Activated naive CD8-positive, alpha-beta T cell treated with anti-CD3 and anti-CD28 coated beads, Interleukin-2, amount 50 U/mL, for 24 hours (primary cell): Measurements from ENCODE around the gene ACTN4.

Experiments
- ATAC-seq: fragments of 150-1000 bp; cut with Tn5 transposase; one replicate; pipeline ENCODE4 v1.10.0; 2021
- DNase-seq: peaks from one replicate; pipeline ENCODE4 v3.0.0; 2021
- H3K27ac Mint-ChIP-seq: one replicate; pipeline ENCODE4 v1.8.0; 2021; ENCODE audit warnings: mild to moderate bottlenecking, mixed read lengths
- H3K27me3 Mint-ChIP-seq: one replicate; pipeline ENCODE4 v1.8.0; 2021; ENCODE audit warnings: mixed read lengths
- H3K36me3 Mint-ChIP-seq: one replicate; pipeline ENCODE4 v1.8.0; 2021; ENCODE audit warnings: low read depth, mixed read lengths
- H3K4me1 Mint-ChIP-seq: one replicate; pipeline ENCODE4 v1.8.0; 2021; ENCODE audit warnings: mixed read lengths
- H3K4me3 Mint-ChIP-seq: one replicate; pipeline ENCODE4 v1.8.0; 2021; ENCODE audit warnings: mild to moderate bottlenecking, moderate library complexity, mixed read lengths
- H3K9me3 Mint-ChIP-seq: one replicate; pipeline ENCODE4 v1.8.0; 2021; ENCODE audit warnings: mixed read lengths

The ACTN4 gene

DNA sequence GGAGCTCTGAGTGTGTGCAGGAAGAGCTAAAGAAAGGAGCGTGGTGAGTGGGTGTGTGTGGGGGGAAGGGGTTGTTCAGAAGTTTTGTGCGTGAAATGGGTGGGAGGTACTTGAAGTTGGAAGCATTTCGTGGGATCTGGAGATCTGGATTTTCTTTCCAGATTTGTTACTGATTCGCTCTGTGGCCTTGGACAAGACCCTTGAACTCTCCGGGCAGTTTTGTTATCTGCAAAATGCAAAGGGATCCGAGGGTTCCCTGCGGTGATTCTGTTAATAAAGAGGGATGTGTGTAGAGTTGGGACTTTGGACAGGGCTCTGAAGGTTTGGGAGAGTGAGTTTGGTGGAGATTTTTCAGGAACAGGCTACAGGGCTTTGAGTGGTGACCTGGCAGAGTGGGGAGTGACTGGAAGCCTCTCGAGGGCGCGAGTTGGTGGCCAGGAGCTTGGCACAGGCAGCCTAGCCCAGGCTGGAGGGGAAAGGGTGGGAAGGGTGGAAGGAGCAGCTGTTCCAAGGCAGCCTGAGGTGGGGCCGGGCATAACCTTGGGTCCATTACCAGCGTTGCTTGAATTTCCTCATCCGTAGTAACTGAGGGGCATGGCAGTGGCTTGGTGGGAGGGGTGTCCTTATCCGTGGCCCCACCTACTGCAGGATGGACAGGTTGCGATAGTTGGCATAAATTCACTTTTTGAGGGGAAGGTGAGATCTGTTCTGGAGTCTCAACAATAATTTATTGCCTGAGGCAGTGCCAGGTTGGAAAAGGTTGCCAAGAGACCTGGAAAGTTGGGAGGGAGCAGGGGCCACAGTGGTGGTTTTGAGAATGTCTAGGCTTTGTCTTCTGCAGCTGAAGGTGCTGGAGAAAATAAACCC is 2.1 kb downstream of the ACTN4 start:
- H3K27me3 Mint-ChIP-seq = peaks cover 7% of the 10 kb centered on the region
- no peaks in the 10 kb centered on the region for H3K9me3 Mint-ChIP-seq
- H3K36me3 Mint-ChIP-seq = peaks cover 19% of the 10 kb centered on the region
- ATAC-seq = no peak
- H3K4me1 Mint-ChIP-seq = peaks cover 62% of the 10 kb centered on the region
- no peak for DNase-seq
- H3K4me3 Mint-ChIP-seq = peak overlapping the region; percentile 91
- peak overlapping the region; percentile 47 for H3K27ac Mint-ChIP-seq

DNA sequence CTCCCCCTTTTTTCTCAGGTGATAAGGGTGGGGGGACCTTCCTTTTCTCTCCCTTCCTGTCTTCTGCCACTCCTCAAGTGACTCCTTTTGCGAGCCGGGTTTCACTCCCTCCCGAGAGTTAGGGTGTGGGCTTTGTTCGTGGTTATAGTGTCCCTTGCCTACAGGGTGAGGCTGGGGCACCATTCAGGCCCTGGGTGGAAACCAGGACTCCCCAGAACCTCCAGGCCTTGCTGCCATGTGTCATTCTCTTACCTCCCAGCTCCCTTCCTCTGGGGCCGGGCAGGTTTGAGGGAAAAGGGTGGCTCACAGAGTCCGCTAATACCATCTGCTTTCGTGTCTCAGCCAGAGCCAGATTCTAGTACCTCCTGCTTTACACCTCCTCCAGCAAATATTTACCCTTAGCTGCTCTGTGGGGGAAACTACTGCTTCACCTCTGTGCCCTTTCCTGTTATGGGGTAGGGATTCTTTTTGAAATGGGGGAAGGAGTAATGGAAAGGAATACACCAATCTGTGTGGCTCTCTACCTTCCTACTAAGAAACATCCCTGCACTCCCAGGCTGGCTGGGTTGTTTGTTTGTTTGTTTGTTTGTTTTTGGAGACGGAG is 2.8 kb downstream of the ACTN4 start:
- peaks cover 20% of the 10 kb centered on the region for H3K36me3 Mint-ChIP-seq
- peaks cover 7% of the 10 kb centered on the region for H3K27me3 Mint-ChIP-seq
- H3K9me3 Mint-ChIP-seq = no peaks in the 10 kb centered on the region
- H3K4me3 Mint-ChIP-seq = peak overlapping the region; percentile 91
- no peak for ATAC-seq
- DNase-seq = no peak
- H3K27ac Mint-ChIP-seq = no peak overlapping the region
- H3K4me1 Mint-ChIP-seq = peaks cover 70% of the 10 kb centered on the region

DNA sequence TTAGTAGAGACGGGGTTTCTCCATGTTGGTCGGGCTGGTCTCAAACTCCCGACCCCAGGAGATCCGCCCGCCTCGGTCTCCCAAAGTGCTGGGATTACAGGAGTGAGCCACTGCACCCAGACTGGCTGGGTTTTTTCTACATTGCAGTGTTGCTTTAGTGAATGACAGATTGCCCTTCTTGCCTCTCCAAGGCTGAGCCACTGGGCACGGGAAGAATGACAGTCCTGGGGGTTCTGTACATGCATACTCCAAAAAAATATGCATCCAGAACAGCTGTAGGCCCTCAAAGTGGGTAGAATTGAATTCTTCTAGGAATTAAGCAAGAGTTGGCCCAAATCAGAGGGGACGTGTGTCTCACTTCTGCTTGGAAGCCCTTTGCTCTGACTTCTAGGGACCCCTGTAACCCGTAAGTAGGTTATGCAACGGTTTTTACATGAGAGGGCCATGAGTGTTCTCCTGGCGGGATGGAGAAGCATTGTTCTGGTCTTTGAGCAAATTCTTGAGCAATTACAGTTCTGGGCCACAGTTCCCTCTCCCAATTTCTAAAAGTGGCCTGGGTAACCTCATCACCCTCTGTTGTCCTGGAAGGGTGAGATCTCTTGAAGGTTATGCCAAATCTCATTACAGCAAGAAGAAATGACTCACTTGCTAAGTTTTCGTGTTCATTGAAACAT is 3.6 kb downstream of the ACTN4 start:
- Mint-ChIP-seq H3K4me3 (no peak overlapping the region), H3K36me3 (peaks cover 20% of the 10 kb centered on the region), H3K27me3 (peaks cover 7% of the 10 kb centered on the region), H3K4me1 (peaks cover 77% of the 10 kb centered on the region), H3K27ac (no peak overlapping the region), H3K9me3 (no peaks in the 10 kb centered on the region)
- ATAC-seq (no peak), DNase-seq (no peak)

- Mint-ChIP-seq H3K27ac (no peak overlapping the region), H3K4me3 (no peak overlapping the region), H3K27me3 (peaks cover 7% of the 10 kb centered on the region), H3K36me3 (peaks cover 27% of the 10 kb centered on the region), H3K9me3 (no peaks in the 10 kb centered on the region), H3K4me1 (peaks cover 92% of the 10 kb centered on the region)
- no peak for DNase-seq
- no peak for ATAC-seq
Measured at GRCh38 chr19:38653028-38653571, 5.7 kb downstream of the ACTN4 start.

DNA sequence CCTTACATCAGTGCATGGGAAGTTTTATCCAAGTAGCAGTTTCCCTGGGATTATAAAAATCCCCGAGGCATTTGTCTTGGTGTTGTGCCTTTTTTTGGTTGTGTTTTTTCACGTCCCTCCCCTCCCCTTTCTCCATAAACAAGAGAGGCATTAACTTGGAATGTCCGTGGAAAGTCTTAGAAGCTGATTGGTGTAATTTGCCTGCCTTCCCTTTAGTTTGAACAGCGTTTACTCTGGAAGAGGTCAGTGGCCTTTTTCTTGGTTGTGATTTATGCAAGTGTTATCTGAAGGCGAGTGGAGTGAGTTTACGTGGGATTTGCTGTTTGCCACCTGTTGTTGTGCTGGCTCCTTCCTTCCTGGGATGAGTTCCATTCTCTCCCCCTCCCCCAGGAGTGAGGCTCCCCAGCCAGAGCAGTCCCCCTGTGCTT is 7.2 kb downstream of the ACTN4 start:
- Mint-ChIP-seq H3K36me3 (peaks cover 27% of the 10 kb centered on the region), H3K27ac (peak overlapping the region; percentile 69), H3K27me3 (peaks cover 4% of the 10 kb centered on the region), H3K4me1 (peaks cover 88% of the 10 kb centered on the region), H3K9me3 (no peaks in the 10 kb centered on the region), H3K4me3 (peak overlapping the region; percentile 22)
- DNase-seq (no peak), ATAC-seq (no peak)

- H3K36me3 Mint-ChIP-seq = peaks cover 27% of the 10 kb centered on the region
- peak; percentile 91 for ATAC-seq
- DNase-seq = peak; percentile 48
Measured at GRCh38 chr19:38655148-38655824, 7.8 kb downstream of the ACTN4 start.

DNA sequence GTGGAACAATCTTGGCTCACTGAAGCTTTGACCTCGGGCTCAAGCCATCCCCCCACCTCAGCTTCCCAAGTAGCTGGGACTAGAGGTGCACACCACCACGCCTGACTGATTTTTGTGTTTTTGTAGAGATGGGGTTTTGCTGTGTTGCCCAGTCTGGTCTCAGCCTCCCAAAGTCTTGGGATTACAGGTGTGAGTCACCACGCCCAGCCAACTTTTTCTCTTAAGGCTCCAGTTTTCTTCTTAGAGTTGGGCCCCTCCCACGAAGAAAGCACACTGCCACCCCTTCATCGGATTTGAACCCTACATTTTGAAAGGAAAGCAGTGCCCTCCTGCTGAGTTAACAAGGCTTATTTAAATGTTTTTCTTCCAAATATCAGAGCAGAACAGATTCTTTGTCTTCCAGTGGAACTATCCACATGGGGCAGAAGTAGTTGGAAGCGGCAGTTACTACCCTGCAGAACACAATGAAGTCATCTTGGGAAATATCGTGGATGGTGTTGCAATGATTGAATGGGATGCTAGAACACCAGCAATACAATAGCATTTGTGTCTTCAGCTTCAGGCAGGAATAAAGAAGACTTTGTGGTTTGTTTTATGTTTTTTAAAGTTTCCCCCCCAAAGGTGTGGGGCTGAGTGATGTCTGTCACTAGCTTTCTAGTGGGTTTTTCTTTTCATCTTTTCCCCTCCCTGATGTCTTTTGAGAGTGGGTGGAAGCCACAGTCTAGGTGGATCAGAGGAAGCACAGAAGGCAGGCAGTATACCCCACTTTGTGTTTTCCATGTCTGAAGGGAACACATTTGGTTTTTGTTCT is 8.9 kb downstream of the ACTN4 start:
- peak; percentile 69 for ATAC-seq
- peak overlapping the region; percentile 51 for H3K4me3 Mint-ChIP-seq
- DNase-seq = no peak
- H3K36me3 Mint-ChIP-seq = peaks cover 30% of the 10 kb centered on the region
- peaks cover 76% of the 10 kb centered on the region for H3K4me1 Mint-ChIP-seq
- peak overlapping the region; percentile 86 for H3K27ac Mint-ChIP-seq
- peaks cover 4% of the 10 kb centered on the region for H3K27me3 Mint-ChIP-seq
- H3K9me3 Mint-ChIP-seq = no peaks in the 10 kb centered on the region

More at GRCh38 chr19:38655148-38655824, 7.8 kb downstream of the ACTN4 start:
- H3K9me3 Mint-ChIP-seq = no peaks in the 10 kb centered on the region
- peaks cover 81% of the 10 kb centered on the region for H3K4me1 Mint-ChIP-seq
- peak overlapping the region; percentile 86 for H3K27ac Mint-ChIP-seq
- peak overlapping the region; percentile 51 for H3K4me3 Mint-ChIP-seq
- H3K27me3 Mint-ChIP-seq = peaks cover 4% of the 10 kb centered on the region

DNA sequence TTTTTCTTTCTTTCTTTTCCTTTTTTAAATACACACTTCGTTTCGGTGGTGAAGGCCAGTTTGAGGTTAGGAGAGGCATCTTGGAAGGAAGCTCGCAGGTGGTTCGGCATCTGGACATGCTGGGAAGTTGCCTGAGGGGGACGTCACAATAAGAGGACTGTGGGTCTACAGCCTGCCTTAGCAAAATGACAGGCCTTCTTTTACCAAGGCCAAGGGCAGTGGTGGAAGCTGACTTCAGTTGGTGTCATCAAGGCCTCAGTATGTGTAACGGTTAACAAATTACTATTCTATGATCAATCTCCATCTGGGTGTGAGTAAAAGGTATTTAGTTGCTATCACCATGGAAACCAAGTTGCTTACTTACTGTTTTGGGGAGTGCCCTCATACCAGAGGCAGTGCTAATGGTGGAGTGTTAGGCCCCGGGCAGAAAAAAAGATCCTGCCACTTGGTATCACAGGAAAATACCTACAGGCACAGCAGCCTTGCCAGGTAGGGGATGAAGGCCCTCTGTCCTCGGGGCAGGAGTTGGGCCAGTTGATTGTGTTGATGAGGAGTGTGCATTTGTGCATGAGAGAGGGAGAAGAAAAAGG is 10.3 kb downstream of the ACTN4 start:
- Mint-ChIP-seq H3K36me3 (peaks cover 33% of the 10 kb centered on the region), H3K4me3 (peak overlapping the region; percentile 22), H3K27ac (peak overlapping the region; percentile 86), H3K4me1 (peaks cover 74% of the 10 kb centered on the region), H3K9me3 (no peaks in the 10 kb centered on the region), H3K27me3 (no peaks in the 10 kb centered on the region)
- DNase-seq (no peak), ATAC-seq (peak; percentile 25)

GRCh38 chr19:38658462-38659306 is 11.2 kb downstream of the ACTN4 start:
- H3K36me3 Mint-ChIP-seq = peaks cover 33% of the 10 kb centered on the region
- no peaks in the 10 kb centered on the region for H3K27me3 Mint-ChIP-seq
- no peak overlapping the region for H3K27ac Mint-ChIP-seq
- ATAC-seq = no peak
- H3K4me1 Mint-ChIP-seq = peaks cover 76% of the 10 kb centered on the region
- H3K4me3 Mint-ChIP-seq = no peak overlapping the region
- no peak for DNase-seq
- no peaks in the 10 kb centered on the region for H3K9me3 Mint-ChIP-seq

DNA sequence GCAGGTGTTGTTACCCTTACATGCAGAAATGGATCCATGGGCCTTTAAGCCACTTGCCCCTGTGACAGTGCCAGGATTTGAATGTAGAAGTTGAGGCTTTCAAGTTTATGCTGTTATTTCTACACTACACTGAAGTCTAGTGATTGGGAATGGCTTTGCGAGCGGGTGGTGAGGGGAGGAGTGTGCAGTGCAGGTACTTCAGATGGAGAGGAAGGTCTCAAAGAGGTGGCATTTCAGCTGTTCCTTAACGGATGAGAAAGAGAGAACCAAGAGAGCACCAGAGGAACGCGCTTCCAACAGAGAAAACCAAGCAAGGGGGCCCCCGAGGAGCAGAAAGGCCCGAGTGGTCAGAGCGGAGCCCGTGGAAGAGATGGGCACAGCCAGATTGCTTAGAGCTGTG is 13.3 kb downstream of the ACTN4 start:
- ATAC-seq (no peak), DNase-seq (no peak)
- no peaks in the 10 kb centered on the region for H3K9me3 Mint-ChIP-seq
- peaks cover 29% of the 10 kb centered on the region for H3K36me3 Mint-ChIP-seq
- H3K4me3 Mint-ChIP-seq = no peak overlapping the region
- no peak overlapping the region for H3K27ac Mint-ChIP-seq
- no peaks in the 10 kb centered on the region for H3K27me3 Mint-ChIP-seq
- peaks cover 71% of the 10 kb centered on the region for H3K4me1 Mint-ChIP-seq

DNA sequence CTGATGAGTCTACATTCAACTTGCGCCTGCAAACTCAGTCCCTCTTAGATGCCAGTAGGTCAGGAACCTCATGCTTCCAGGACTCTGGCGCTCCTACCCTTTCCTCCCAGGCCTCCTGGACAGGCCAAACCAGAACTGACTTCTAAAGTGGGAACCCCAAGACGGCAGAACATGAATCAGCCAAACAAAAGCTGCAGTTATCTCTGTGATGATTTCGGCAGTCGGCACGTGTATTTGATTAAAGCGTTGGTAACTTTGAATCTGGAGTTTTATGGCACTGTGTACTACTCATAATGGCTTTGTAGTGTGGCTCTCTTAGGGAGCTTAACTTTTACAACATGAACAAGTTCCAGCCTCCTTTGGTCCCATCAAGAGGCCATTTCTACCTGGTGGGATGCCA is 13.7 kb downstream of the ACTN4 start:
- Mint-ChIP-seq H3K4me3 (no peak overlapping the region), H3K27ac (no peak overlapping the region), H3K36me3 (peaks cover 29% of the 10 kb centered on the region), H3K9me3 (no peaks in the 10 kb centered on the region), H3K4me1 (peaks cover 71% of the 10 kb centered on the region), H3K27me3 (no peaks in the 10 kb centered on the region)
- no peak for DNase-seq
- ATAC-seq = no peak

DNA sequence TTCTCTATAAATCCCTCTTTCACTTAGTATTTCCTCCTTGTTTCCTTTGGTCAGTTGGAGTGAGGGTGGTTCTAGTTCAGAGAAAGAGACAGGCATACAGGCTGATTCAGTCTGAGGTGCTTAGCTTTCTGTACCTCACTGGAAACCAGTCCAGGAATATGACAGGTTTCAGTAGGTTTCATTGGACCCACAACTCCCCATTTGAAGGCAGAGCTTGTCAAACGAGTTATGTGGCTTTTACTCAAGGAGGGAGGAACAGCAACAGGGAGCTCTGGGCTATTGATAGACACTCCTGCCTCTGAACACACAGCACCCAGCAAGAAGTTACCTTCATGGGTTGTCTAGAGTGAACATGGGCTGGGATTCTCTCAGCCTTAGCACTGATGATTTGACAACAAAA is 14.5 kb downstream of the ACTN4 start:
- H3K4me3 Mint-ChIP-seq = no peak overlapping the region
- no peak for ATAC-seq
- no peak overlapping the region for H3K27ac Mint-ChIP-seq
- H3K4me1 Mint-ChIP-seq = peaks cover 70% of the 10 kb centered on the region
- no peaks in the 10 kb centered on the region for H3K27me3 Mint-ChIP-seq
- peaks cover 31% of the 10 kb centered on the region for H3K36me3 Mint-ChIP-seq
- no peak for DNase-seq
- no peaks in the 10 kb centered on the region for H3K9me3 Mint-ChIP-seq
